A549 (cell line): ENCODE measurements around the gene UFC1. TPM values are rescaled to one million over a fixed set of nuclear protein-coding genes. Genes with fewer than 3 reads are reported as not detected.

ENCODE experiments used
- ATAC-seq, 2 experiments: fragments of 200-7000 bp in 1 of 2; fragments of >200 bp in 1 of 2; cut with Nextera tagmentation in 1 of 2; cut with Tn5 transposase in 1 of 2; 3 replicates each; pipeline versions ENCODE4 v1.8.0 to v1.9.1; 2018 to 2020; ENCODE audit warnings: mild to moderate bottlenecking in 1 of 2, moderate library complexity in 1 of 2
- CTCF ChIA-PET: fragments of 300-600 bp; sonication (Branson Sonifier 250); formaldehyde crosslinking; extraction: SDS; loops from one replicate; lab custom pipeline; 2021; ENCODE audit warnings: antibody characterized with exemption, inconsistent platforms; lab: Yijun Ruan, JAX
- POLR2A ChIA-PET: fragments of 350-600 bp; formaldehyde crosslinking; extraction: SDS; loops from one replicate; lab custom pipeline; 2021; ENCODE audit warnings: antibody characterized with exemption, inconsistent platforms; lab: Yijun Ruan, JAX
- DNase-seq, 2 experiments: peaks; one replicate each; pipeline versions ENCODE4 v3.0.0 to v3.0.0-alpha.2; 2011 to 2016; ENCODE audit warnings: low read depth in 1 of 2, low spot score in 1 of 2
- FAIRE-seq: peaks from 2 replicates; lab custom pipeline; 2011; peaks lifted over from hg19 to GRCh38; lab: Jason Lieb, UNC
- H3K27ac ChIP-seq, 2 experiments: fragments of >200 bp; sonication (Bioruptor Twin); formaldehyde crosslinking; 3 replicates each; pipeline ENCODE4 v1.5.1; 2016 to 2017
- H3K4me1 ChIP-seq: fragments of >200 bp; sonication (Bioruptor Twin); formaldehyde crosslinking; 3 replicates; pipeline ENCODE4 v1.6.1; 2016
- H3K4me2 ChIP-seq: fragments of >200 bp; sonication (Bioruptor Twin); formaldehyde crosslinking; 3 replicates; pipeline ENCODE4 v1.6.1; 2016
- H3K4me3 ChIP-seq: fragments of >200 bp; sonication (Bioruptor Twin); formaldehyde crosslinking; 3 replicates; pipeline ENCODE4 v1.5.1; 2016
- H3K9me3 ChIP-seq: fragments of >200 bp; sonication (Bioruptor Twin); formaldehyde crosslinking; 3 replicates; pipeline ENCODE4 v1.6.1; 2016
- BHLHE40 ChIP-seq: IDR thresholded peaks from 2 replicates; pipeline ENCODE4 v1.6.1; 2012; ENCODE audit warnings: low read depth, low read length, inconsistent platforms
- CBX2 ChIP-seq: fragments of 200-600 bp; sonication (generic); IDR thresholded peaks from 2 replicates; pipeline ENCODE4 v1.6.1; 2016; ENCODE audit warnings: low read depth, mild to moderate bottlenecking, borderline replicate concordance
- CEBPB ChIP-seq, 2 experiments: fragments of >200 bp in 1 of 2; sonication (Bioruptor Twin) in 1 of 2; formaldehyde crosslinking in 1 of 2; IDR thresholded peaks; 2 replicates each; pipeline ENCODE4 v1.6.1; 2012 to 2016
- CHD2 ChIP-seq: fragments of 150-350 bp; IDR thresholded peaks from 2 replicates; pipeline ENCODE4 v1.6.1; 2014; ENCODE audit warnings: low read length; ENCODE audit not compliant: partially characterized antibody
- CHD4 ChIP-seq: fragments of 200-600 bp; sonication (generic); IDR thresholded peaks from 2 replicates; pipeline ENCODE4 v1.6.1; 2016; ENCODE audit warnings: antibody characterized with exemption, mild to moderate bottlenecking, borderline replicate concordance
- E2F6 ChIP-seq: IDR thresholded peaks from 2 replicates; pipeline ENCODE4 v1.6.1; 2012; ENCODE audit warnings: low read depth, borderline replicate concordance
- EHF ChIP-seq: fragments of 250-450 bp; sonication (Bioruptor Pico); IDR thresholded peaks from 2 replicates; pipeline ENCODE4 v1.5.0; 2020; ENCODE audit warnings: mild to moderate bottlenecking
- FOSL2 ChIP-seq, 2 experiments: fragments of 450-650 bp in 1 of 2; fragments of >200 bp in 1 of 2; sonication (Bioruptor Twin) in 1 of 2; formaldehyde crosslinking; IDR thresholded peaks; 2 replicates each; pipeline versions ENCODE4 v1.5.0 to v1.6.1; 2016 to 2020; ENCODE audit warnings: mild to moderate bottlenecking in 1 of 2, moderate library complexity in 1 of 2
- GATA3 ChIP-seq: IDR thresholded peaks from 2 replicates; pipeline ENCODE4 v1.6.1; 2012; ENCODE audit warnings: borderline replicate concordance
- HDAC2 ChIP-seq: fragments of 200-600 bp; sonication (generic); IDR thresholded peaks from 2 replicates; pipeline ENCODE4 v1.6.1; 2016
- HEYL ChIP-seq: fragments of 250-450 bp; sonication (Bioruptor Pico); IDR thresholded peaks from 2 replicates; pipeline ENCODE4 v1.8.0; 2021; ENCODE audit warnings: mild to moderate bottlenecking, moderate library complexity
- JUN ChIP-seq, 2 experiments: fragments of >200 bp; sonication (Bioruptor Twin); formaldehyde crosslinking; IDR thresholded peaks; 2 replicates in 1 of 2; 3 replicates in 1 of 2; pipeline ENCODE4 v1.6.1; 2016 to 2017
- KDM5A ChIP-seq: fragments of 200-600 bp; sonication (generic); IDR thresholded peaks from 2 replicates; pipeline ENCODE4 v1.6.1; 2016; ENCODE audit warnings: antibody characterized with exemption, mild to moderate bottlenecking
- MAFK ChIP-seq: fragments of 450-650 bp; IDR thresholded peaks from 2 replicates; pipeline ENCODE4 v1.6.1; 2014; ENCODE audit not compliant: partially characterized antibody
- MAZ ChIP-seq: fragments of 150-350 bp; IDR thresholded peaks from 2 replicates; pipeline ENCODE4 v1.6.1; 2014; ENCODE audit warnings: antibody characterized with exemption, low read depth, low read length, borderline replicate concordance
- NFE2L2 ChIP-seq: fragments of 150-350 bp; conservative IDR thresholded peaks from 2 replicates; pipeline ENCODE4 v1.6.1; 2014; ENCODE audit warnings: low read length
- PHF8 ChIP-seq: fragments of 200-600 bp; sonication (generic); IDR thresholded peaks from 2 replicates; pipeline ENCODE4 v1.6.1; 2016; ENCODE audit warnings: low read depth, mild to moderate bottlenecking, antibody characterized with exemption, moderate library complexity, borderline replicate concordance
- POLR2AphosphoS2 ChIP-seq: conservative IDR thresholded peaks from 2 replicates; pipeline ENCODE4 v1.6.1; 2012; ENCODE audit warnings: low read length, improper control_type of control experiment, inconsistent platforms
- RCOR1 ChIP-seq: fragments of 150-350 bp; IDR thresholded peaks from 2 replicates; pipeline ENCODE4 v1.6.1; 2014; ENCODE audit warnings: antibody characterized with exemption, low read length, low read depth
- RNF2 ChIP-seq: fragments of 200-600 bp; sonication (generic); IDR thresholded peaks from 2 replicates; pipeline ENCODE4 v1.6.1; 2016; ENCODE audit warnings: low read depth, mild to moderate bottlenecking, antibody characterized with exemption, moderate library complexity, borderline replicate concordance
- SMC3 ChIP-seq: fragments of >200 bp; sonication (Bioruptor Twin); formaldehyde crosslinking; IDR thresholded peaks from 3 replicates; pipeline ENCODE4 v1.6.1; 2018; ENCODE audit warnings: inconsistent platforms
- SREBF2 ChIP-seq: fragments of 450-650 bp; IDR thresholded peaks from 2 replicates; pipeline ENCODE4 v1.6.1; 2014; ENCODE audit warnings: mild to moderate bottlenecking, moderate library complexity
- TFCP2L1 ChIP-seq: fragments of 250-450 bp; sonication (Bioruptor Pico); IDR thresholded peaks from 2 replicates; pipeline ENCODE4 v1.5.0; 2021; ENCODE audit warnings: mild to moderate bottlenecking
- TP53 ChIP-seq: fragments of 250-450 bp; sonication (Bioruptor Pico); IDR thresholded peaks from 2 replicates; pipeline ENCODE4 v1.5.0; 2021; ENCODE audit warnings: mild to moderate bottlenecking, moderate library complexity
- ZNF302 ChIP-seq: fragments of 250-450 bp; sonication (Bioruptor Pico); IDR thresholded peaks from 2 replicates; pipeline ENCODE4 v1.9.0; 2021; ENCODE audit warnings: inconsistent platforms, mild to moderate bottlenecking, moderate library complexity
- ZSCAN20 ChIP-seq: fragments of 250-450 bp; sonication (Bioruptor Pico); IDR thresholded peaks from 2 replicates; pipeline ENCODE4 v1.8.0; 2022; ENCODE audit warnings: mild to moderate bottlenecking, moderate library complexity
- WGBS: methylation state at CpG from one replicate; pipeline ENCODE4 v1.1.6; 2017; ENCODE audit errors: missing lambda C conversion rate; 5-methylcytosine and 5-hydroxymethylcytosine counted together
- polyA plus RNA-seq, 4 experiments: library from polyadenylated mRNA; depleted of rRNA in 3 of 4; stranded (reverse); fragments of >200 nt; fragmentation: RNase III in 1 of 4; extraction: RNeasy Plus Mini Kit Qiagen cat#74134 plus additional on column Dnase treatment in 1 of 4; gene quantifications; 2 replicates in 3 of 4; 3 replicates in 1 of 4; pipeline ENCODE4 v1.2.3, GENCODE V29; 2011 to 2017
- TF ChIP-seq, protein P1 (sequence below): fragments of 450-650 bp; IDR thresholded peaks from 2 replicates; pipeline ENCODE4 v1.6.1; 2014; ENCODE audit warnings: antibody characterized with exemption
- TF ChIP-seq, protein P2 (sequence below): fragments of 150-350 bp; IDR thresholded peaks from 2 replicates; pipeline ENCODE4 v1.6.1; 2014; ENCODE audit warnings: low read depth, mild to moderate bottlenecking, low read length

UFC1 gene
- polyA plus RNA-seq, 2 of the 4 experiments (the other 2 are of a cell fraction) = 115 to 153 TPM

- DNase-seq (no peak), ATAC-seq (no peak), FAIRE-seq (no peak)
- no peak for TF ChIP-seq CHD4
- no peak for TF ChIP-seq MAFK
- 82% methylated on average over 11 of the region's 11 CpGs for WGBS
- ChIA-PET POLR2A (no interaction called here), CTCF (interaction anchor here (1.0 to 18.8 kb wide), 5 partner anchors 9 to 186 kb away, joined by 4 to 200 read pairs (median 7); partner anchors contain the start of genes PPOX and TOMM40L)
- Histone ChIP-seq H3K4me1 (peaks cover 21% of the 10 kb centered on the region), H3K4me2 (no peak overlapping the region), H3K9me3 (no peaks in the 10 kb centered on the region), H3K27ac (no peak overlapping the region), H3K4me3 (no peak overlapping the region)
Measured at GRCh38 chr1:161197560-161198193, 43.9 kb downstream of the UFC1 start.

GRCh38 chr1:161198194-161198896, 44.6 kb downstream of the UFC1 start:
- CTCF ChIA-PET = interaction anchor here (0.8 to 18.8 kb wide), 7 partner anchors 8 to 185 kb away, joined by 3 to 200 read pairs (median 5); partner anchors contain the start of genes PPOX and TOMM40L
- POLR2A ChIA-PET = no interaction called here
- ATAC-seq (no peak), FAIRE-seq (no peak), DNase-seq (no peak)
- Histone ChIP-seq H3K27ac (peak overlapping the region in 1 of 2 experiments; percentile 42; a peak in 1 of 6 replicates), H3K4me2 (no peak overlapping the region), H3K4me3 (no peak overlapping the region), H3K9me3 (no peaks in the 10 kb centered on the region), H3K4me1 (peaks cover 25% of the 10 kb centered on the region)
- 58% methylated on average over 16 of the region's 20 CpGs for WGBS
- no peak for TF ChIP-seq NFE2L2
- TF ChIP-seq RCOR1 = no peak
- TF ChIP-seq SREBF2 = no peak
- TF ChIP-seq, protein P1, sequence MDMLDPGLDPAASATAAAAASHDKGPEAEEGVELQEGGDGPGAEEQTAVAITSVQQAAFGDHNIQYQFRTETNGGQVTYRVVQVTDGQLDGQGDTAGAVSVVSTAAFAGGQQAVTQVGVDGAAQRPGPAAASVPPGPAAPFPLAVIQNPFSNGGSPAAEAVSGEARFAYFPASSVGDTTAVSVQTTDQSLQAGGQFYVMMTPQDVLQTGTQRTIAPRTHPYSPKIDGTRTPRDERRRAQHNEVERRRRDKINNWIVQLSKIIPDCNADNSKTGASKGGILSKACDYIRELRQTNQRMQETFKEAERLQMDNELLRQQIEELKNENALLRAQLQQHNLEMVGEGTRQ = no peak
- no peak for TF ChIP-seq MAZ
- TF ChIP-seq HEYL = no peak
- no peak for TF ChIP-seq HDAC2
- TF ChIP-seq CBX2 = no peak
- TF ChIP-seq CHD2 = no peak
- TF ChIP-seq TP53 (CRISPR knock-in tag) = no peak
- no peak for TF ChIP-seq KDM5A
- TF ChIP-seq EHF (CRISPR knock-in tag) = no peak
- no peak for TF ChIP-seq E2F6
- TF ChIP-seq JUN (IDR thresholded peaks at IDR 0.05) = no peak
- no peak for TF ChIP-seq ZSCAN20 (CRISPR knock-in tag)
- TF ChIP-seq CEBPB (IDR thresholded peaks at IDR 0.05) = no peak
- no peak for TF ChIP-seq POLR2AphosphoS2
- TF ChIP-seq BHLHE40 = no peak

DNA sequence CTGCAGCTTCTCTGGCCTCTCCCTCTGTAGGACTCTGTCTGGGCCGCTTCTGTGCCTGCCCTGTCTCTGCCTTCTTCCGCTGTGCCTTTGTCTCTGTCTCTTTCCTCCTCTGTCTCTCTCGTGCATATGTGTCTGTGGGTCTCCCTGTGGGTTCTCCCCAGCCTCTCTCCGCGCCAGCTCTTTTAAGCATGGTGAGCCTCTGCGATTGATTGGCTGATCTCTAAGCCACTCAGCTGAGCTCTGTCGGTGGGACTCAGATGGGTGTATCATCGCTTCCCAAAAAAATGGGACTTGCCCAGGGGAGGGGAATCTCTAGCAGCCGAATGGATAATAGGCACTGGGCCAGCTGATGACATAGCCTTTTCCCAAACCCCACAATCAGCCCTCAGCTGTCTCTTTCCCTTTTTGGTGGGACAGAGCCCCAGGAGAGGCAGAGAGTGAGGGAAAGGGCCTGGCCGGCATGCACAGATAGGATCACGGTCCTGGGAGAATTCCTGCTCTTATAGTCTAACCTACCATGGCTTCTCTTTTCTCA, 45.2 kb downstream of the UFC1 start, which contains the start of gene ADAMTS4:
Gene ADAMTS4 (minus strand): TSS at position 158 of the 535 bp plus-strand sequence. CDS start 427 bp downstream, outside the sequence.
- no peak for DNase-seq
- Histone ChIP-seq H3K9me3 (no peaks in the 10 kb centered on the region), H3K4me3 (no peak within 1 kb of the TSS)
- WGBS = 89% methylated on average over 11 of the region's 11 CpGs
- CTCF ChIA-PET = interaction anchor here (0.8 to 18.8 kb wide), 7 partner anchors 8 to 185 kb away, joined by 3 to 200 read pairs (median 5); partner anchors contain the start of genes PPOX and TOMM40L
- TF ChIP-seq PHF8 (no peak), SMC3 (no peak), GATA3 (no peak), CEBPB (IDR thresholded peaks at IDR 0.05) (no peak), ZNF302 (no peak), RCOR1 (no peak), SREBF2 (no peak), FOSL2 (IDR thresholded peaks at IDR 0.05) (no peak), FOSL2 (CRISPR knock-in tag; IDR thresholded peaks at IDR 0.05) (no peak), RNF2 (no peak), BHLHE40 (no peak), EHF (CRISPR knock-in tag) (no peak), CHD4 (no peak), TFCP2L1 (CRISPR knock-in tag) (no peak)
- TF ChIP-seq, protein P2, sequence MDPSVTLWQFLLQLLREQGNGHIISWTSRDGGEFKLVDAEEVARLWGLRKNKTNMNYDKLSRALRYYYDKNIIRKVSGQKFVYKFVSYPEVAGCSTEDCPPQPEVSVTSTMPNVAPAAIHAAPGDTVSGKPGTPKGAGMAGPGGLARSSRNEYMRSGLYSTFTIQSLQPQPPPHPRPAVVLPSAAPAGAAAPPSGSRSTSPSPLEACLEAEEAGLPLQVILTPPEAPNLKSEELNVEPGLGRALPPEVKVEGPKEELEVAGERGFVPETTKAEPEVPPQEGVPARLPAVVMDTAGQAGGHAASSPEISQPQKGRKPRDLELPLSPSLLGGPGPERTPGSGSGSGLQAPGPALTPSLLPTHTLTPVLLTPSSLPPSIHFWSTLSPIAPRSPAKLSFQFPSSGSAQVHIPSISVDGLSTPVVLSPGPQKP = no peak
- TF ChIP-seq, protein P1 = no peak
- TF ChIP-seq, all 56 proteins: peak for 0
- peak within 1 kb of the TSS in 1 of 2 experiments; percentile 42; a peak in 1 of 6 replicates for H3K27ac ChIP-seq
- peaks cover 29% of the 10 kb centered on the region for H3K4me1 ChIP-seq
- H3K4me2 ChIP-seq = no peak within 1 kb of the TSS
- FAIRE-seq (no peak), ATAC-seq (no peak)
- POLR2A ChIA-PET = no interaction called here
